ENCODE measurements around the gene ZNF652.

The ZNF652 gene

DNA sequence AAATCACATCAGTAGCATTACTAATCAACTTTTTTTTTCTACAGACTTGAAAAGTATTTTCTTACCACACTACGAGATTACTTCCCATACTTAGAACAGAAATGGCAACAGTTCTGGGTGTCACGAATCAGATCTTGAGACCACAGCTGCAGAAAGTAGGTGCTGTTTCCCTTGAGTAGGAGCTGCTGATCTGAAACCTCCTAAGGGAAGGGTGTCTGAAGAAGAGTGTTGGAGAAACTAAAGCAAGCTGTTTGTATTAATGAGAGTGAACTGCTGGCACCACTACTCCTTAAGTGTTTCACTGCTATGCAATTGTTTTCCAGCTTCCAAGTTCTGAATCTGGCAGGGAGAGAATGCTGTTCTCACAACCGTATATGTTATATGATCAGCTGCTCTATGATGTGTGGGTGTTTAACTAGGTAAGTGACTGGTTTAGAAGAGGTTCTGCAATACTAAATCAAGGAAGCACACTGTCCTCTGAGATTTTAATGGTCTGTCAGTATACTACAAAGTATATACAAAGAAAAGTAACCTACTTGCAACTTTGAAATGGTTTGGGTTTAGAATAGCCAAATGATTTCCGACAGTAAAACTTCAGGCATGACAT lies 3.3 kb downstream of the ZNF652 start:
- DNase-seq (ENCODE audit: low spot score), result no peak

GRCh38 chr17:49357516-49357915 lies 4.5 kb downstream of the ZNF652 start:
- no peak for DNase-seq (ENCODE audit: low spot score)

DNA sequence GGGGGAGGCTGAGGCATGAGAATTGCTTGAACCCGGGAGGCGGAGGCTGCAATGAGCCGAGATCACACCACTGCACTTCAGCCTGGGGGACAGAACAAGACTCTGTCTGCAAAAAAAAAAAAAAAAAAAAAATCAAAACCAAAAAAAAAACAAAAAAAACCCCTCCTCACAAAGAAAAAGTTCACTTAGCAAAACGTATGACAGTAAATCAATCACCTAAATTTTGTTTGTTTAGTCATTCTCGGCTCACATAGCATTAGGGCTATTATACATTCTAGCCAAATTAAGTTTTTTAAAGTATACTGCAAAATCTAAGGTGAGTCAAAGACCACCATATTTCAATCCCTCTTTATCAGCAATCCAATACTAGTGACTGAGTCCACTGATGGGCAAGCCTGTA lies 5.7 kb downstream of the ZNF652 start:
- DNase-seq (ENCODE audit: low spot score), result no peak

GRCh38 chr17:49353607-49354006 lies 8.4 kb downstream of the ZNF652 start:
- DNase-seq (ENCODE audit: low spot score), result no peak

GRCh38 chr17:49352587-49353154 lies 9.4 kb downstream of the ZNF652 start:
- no peak for DNase-seq (ENCODE audit: low spot score)

DNA sequence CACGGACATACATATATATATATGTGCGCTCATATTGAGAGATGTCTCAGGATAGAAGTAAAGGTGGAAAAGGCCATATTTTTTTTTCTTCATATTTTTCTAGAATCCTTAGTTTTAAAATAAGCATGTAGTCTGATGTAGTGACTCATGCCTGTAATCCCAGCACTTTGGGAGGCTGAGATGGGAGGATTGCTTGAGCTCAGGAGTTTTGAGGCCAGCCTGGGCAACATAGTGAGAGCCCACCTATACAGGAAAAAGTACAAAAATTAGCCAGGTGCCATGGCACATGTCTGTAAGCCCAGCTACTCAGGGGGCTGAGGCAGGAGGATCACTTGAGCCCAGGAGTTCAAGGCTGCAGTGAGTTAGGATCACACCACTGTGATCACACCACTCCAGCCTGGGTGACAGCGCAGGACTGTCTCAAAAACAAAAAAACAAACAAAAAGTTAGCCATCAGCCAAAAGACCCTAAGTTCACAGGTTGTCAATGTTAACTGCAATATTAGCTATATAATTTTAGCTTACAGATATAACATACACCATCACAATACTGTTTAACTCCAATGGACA lies 10.4 kb downstream of the ZNF652 start:
- no peak for DNase-seq (ENCODE audit: low spot score)

DNA sequence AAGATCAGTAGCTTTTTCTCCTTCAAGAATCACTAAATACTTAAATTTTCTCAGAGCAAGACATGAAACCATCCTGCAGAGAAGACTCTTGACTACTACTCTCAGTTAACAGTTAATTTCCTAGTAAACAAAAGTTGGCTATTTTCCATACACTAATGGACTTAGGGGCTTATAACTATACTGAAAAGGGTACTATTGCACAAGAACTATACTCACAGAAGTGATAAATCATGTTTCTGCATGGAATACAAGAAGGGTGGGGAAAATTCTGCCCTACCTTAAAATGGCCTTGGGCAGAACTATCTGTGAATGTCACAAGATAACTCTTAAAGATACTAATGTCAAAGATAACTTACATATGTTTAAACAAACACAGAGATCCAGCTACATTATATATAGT lies 12.5 kb downstream of the ZNF652 start:
- no peak for DNase-seq (ENCODE audit: low spot score)

- no peak for DNase-seq (ENCODE audit: low spot score)
Measured at GRCh38 chr17:49344914-49345313, 17.1 kb downstream of the ZNF652 start.

GRCh38 chr17:49343273-49343672 lies 18.8 kb downstream of the ZNF652 start:
- no peak for DNase-seq (ENCODE audit: low spot score)

GRCh38 chr17:49342575-49342936 lies 19.5 kb downstream of the ZNF652 start:
- no peak for DNase-seq (ENCODE audit: low spot score)

- no peak for DNase-seq (ENCODE audit: low spot score)
Measured at GRCh38 chr17:49341356-49341755, 20.7 kb downstream of the ZNF652 start.

- no peak for DNase-seq (ENCODE audit: low spot score)
Measured at GRCh38 chr17:49339354-49339753, 22.7 kb downstream of the ZNF652 start.

GRCh38 chr17:49338883-49339282 lies 23.2 kb downstream of the ZNF652 start:
- no peak for DNase-seq (ENCODE audit: low spot score)

DNA sequence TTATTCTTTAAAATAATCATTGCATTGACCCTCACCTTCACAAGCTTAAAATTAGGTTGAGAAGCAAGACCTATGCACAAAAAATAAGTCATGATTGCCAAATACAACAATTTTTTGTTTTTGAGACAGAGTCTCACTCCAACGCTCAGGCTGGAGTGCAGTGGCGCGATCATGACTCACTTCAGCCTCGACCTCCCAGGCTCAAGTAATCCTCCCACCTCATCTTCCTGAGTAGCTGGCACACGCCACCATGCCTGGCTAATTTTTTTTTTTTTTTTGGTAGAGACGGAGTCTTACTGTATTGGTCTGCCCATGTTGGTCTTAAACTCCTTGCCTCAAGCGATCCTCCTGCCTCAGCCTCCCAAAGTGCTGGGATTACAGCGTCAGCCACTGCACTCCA lies 24.2 kb downstream of the ZNF652 start:
- DNase-seq (ENCODE audit: low spot score), result no peak

DNA sequence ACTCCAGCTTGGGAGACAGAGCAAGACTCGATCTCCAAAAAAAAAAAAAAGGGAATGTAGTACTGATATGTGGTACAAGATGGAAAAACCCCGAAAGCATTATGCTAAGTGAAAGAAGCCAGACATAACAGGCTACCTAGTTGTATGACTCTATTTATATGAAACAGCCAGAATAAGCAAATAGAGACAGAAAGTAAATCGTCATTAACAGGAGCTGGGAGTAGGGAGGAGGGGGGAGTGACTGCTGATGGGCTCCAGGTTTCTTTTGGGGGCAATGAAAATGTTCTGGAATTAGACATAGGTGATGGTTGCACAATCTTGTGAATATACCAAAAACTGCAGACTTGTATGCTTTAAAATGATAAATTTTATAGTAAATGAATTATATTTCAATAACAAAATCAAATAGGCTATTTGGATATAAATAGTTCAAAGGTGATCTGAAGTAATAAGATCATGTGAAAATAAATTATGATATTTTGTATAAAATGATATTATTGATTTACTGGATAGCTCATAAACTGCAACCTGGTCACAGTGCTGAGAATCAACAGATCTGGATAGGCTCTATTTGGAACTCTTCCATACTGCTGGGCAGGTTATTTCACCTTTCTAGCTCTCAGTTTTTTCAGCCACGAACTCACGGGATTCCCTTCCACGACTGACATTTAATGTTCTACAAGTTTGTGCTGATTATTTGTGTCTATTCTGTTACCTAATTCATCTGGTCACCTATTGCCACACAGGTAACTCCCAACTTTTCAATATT lies 27.1 kb downstream of the ZNF652 start:
- DNase-seq (ENCODE audit: low spot score), result no peak

- no peak for DNase-seq (ENCODE audit: low spot score)
Measured at GRCh38 chr17:49333804-49334203, 28.2 kb downstream of the ZNF652 start.

- no peak for DNase-seq (ENCODE audit: low spot score)
Measured at GRCh38 chr17:49327835-49328784, 33.9 kb downstream of the ZNF652 start.

DNA sequence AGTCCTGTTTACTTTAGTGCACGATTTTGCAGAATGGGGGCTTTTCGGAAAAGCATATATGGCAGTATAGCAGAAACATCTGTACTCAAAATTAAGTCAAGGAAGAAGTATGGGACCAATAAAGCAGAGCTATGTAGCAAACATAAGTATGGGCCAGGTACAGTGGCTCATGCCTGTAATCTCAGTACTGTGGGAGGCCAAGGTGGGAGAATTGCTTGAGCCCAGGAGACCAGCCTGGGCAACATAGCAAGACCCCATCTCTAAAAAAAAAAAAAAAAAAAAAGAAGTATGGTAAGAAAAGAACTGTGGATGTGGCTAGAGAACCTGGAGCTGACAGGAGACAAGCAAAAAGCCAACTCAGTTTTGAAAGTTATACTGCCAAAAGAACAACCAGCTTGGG lies 36.1 kb downstream of the ZNF652 start:
- no peak for DNase-seq (ENCODE audit: low spot score)

DNA sequence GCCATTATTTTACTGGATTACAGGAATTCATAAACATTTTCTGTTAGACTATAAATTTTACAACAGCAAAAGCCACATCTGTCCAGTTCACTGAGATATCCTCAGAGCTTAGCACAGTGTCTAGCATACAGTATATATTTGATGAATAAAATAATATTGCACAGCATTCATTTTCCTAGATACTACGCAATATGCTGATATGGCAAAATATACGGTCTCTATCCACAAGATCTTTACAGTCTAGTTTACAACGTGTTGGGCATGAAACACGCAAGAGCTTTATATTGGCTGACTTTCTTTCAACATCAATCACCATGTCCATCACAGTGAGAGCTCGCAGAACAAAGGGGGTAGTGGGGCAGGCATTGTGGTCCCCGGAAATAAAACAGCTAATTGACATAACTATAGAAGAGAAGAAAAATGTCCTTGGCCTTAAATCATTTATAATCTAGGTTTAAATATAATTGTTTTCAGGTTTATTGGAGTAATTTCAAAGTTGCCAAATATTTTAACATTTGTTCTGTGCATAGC lies 43.5 kb downstream of the ZNF652 start:
- no peak for DNase-seq (ENCODE audit: low spot score)

DNA sequence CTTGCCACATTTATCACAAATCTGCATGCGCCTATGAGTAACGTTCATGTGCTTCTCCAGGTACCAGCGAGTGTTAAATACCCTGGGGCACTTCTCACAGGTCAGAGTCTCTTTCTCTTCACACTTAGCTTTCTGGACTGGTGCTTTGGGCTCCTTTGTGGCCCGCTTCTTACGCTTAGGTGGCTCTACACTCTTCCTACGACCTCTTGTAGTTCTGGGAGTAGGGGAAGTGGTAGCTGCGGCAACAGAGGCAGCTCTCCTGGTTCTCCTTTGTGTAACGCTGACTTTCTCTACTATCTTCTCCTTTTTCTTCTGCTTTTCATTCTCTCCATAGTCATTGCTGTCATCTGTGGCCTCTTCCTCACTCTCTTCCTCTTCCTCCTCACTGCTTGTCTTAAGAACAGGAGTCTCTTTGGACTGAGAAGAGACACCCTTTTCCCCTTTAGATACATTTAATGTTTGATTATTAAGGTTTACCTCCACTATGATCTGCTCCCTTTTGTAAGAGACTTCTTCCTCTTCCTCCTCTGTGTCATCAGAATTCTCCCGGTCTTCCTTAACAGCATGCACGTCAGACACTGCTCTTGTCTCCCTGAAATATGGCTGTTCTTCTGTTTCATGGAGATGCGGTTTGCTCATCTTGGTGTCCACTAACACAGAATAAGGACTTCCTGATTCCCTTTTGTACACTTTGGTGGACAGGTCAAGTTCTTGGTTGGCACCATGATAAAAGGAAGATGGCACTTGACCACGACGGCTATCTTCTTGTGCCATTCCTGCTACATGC lies 45.0 kb downstream of the ZNF652 start:
- DNase-seq (ENCODE audit: low spot score), result no peak

DNA sequence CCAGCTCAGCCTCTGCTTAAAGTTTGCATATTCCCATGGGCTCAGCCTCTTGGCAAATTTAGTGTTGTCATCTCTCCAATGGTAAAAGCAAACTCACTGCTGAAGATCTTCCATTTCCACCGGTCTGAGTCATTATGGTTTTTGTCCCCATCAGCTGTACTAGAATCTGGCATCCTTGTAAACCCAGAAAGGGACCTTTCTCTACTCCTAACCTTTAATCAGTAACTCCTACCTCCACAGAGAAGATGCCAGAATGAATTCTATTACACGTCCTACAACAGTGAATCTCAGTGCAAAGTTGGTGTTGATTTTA lies 45.8 kb downstream of the ZNF652 start:
- DNase-seq (ENCODE audit: low spot score), result no peak

All from HuH-7.5 (cell line).